Measurements from ENCODE around the gene VPS51.

VPS51 gene

DNA sequence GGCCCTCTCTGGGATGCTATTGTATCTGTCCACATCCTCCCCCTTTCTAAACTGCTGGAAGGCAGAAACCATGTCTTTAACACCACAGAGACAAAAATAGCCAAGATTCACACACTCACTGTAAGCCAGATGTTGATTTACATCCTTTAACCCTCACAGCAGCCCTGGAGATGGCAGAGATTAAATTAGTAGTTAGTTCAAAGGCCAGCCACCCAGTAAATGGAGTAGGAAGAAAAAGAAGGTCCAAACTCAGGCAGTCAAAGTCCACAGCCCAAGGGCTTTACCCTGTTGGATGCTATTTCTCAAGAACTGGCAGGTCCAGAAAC, 23.6 kb downstream of the VPS51 start:
- no peak for DNase-seq (ENCODE audit: low read depth in 2 of 2)

DNA sequence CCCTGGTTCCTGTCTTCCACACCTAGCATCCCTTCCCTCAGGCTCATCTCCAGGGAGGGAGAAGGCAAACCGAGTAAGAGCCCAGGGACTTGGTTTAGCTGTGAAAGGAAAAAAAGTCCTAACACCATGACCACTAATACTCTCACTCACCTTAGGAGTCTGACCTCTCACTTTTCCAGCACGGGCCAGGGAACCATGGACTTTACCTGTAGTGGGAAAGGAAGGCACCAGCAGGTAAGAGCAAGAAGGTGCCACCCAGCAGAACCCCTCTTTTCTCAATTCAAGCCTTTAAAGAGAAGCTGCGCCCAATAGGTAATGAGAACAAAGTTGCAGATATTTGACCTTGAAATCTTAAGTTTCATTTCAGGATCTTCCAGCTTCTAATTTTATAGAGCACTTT, 24.8 kb downstream of the VPS51 start:
- DNase-seq (ENCODE audit: low read depth in 2 of 2): no peak

DNA sequence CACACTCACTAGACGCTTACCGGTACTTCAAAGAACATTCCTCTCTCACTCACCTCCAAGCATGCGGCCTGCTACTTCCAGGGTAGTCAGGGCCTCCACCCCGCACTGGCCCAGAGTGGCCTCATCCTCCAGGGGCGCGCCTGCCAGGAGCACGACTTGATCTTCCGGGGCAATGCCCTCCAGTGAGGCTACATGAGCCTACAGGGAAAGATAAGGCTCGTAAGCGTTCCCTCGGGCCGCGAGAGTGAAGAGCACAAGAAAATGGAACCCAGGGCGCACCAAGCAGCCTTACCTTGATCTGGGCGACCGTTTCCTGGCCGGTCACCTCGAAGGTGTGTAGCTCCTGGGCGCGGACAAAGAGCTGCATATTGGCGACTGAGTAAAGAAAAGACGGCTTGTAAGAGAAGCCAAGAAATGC, 25.4 kb downstream of the VPS51 start:
- DNase-seq (ENCODE audit: low read depth in 2 of 2): no peak

DNA sequence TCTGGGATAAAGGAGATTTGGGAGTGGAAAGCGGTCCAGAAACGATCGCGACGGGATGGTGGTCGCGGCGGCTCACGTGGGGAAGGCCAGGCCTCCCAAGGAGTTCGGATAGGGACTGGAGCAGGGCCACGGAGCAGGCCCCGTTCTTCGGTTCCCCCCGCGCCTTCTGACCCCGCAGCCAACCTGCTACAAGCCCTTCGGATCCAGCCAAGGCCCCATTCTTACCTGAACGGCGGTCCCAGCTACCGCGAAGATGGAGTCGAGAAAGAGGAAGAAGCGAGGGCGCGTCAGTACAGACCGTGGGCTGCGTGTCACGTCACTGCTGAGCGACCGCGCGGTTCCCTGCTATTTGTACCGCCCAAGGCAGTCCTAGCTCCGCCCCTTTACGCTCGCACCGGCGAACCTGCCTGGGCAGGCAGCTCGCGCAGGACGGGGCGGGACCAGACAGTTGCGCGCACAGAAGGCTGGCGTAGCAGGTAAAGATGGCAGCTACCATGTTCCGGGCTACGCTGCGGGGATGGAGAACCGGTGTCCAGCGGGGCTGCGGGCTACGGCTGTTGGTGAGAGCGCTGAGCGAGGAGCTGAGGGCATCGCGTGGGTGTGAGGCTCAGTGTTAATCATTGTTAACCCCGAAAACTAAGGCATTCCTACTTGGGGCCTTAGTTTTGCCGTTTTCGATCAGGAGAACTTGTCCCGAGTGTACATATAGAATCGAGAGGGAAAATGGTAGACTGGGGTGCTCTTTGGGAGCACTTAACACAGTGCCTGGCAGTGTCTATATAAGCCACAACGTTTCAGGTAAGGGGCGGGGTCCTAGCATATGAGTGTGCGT, 26.1 kb downstream of the VPS51 start, which contains the start of the genes FAU and MRPL49:
TSS of gene FAU (minus strand) at position 270 of the 832 bp plus-strand sequence. CDS start 321 bp downstream, outside the sequence.
TSS of gene MRPL49 (plus strand) at position 457 of the 832 bp plus-strand sequence. CDS start at position 483, 26 bp downstream.
- peak; percentile 98 to 99 for DNase-seq (ENCODE audit: low read depth in 2 of 2)

DNA sequence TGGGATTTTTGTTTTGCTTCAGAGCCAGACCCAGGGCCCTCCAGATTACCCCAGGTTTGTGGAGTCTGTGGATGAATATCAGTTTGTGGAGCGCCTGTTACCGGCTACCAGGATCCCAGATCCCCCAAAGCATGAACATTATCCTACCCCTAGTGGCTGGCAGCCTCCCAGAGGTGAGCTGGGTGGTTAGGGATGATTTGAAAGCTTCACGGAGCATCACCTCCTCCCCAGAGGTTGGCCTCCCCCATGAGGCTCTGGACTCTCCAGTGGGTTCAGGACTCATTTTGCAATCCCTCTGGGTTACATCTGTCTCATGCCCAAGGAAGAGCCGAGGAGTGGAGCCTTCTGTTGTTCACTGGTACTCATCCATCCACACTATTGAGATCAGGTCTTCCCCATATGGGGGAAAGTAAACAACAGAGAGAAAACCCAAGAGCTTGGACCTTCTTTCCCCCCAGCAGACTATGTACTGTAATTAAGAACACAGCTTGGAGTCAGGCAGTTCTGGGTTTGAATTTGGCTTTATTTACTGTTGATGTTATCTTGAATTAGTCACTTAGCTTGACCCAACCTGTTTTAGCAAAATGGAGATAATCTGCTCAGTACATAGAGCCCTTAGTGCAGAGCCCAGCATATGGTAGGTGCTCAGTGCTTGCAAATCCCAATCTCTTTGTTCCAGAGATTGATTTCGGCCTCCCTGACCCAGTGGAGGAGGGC, 28.6 kb downstream of the VPS51 start:
- DNase-seq (ENCODE audit: low read depth in 2 of 2): no peak

DNA sequence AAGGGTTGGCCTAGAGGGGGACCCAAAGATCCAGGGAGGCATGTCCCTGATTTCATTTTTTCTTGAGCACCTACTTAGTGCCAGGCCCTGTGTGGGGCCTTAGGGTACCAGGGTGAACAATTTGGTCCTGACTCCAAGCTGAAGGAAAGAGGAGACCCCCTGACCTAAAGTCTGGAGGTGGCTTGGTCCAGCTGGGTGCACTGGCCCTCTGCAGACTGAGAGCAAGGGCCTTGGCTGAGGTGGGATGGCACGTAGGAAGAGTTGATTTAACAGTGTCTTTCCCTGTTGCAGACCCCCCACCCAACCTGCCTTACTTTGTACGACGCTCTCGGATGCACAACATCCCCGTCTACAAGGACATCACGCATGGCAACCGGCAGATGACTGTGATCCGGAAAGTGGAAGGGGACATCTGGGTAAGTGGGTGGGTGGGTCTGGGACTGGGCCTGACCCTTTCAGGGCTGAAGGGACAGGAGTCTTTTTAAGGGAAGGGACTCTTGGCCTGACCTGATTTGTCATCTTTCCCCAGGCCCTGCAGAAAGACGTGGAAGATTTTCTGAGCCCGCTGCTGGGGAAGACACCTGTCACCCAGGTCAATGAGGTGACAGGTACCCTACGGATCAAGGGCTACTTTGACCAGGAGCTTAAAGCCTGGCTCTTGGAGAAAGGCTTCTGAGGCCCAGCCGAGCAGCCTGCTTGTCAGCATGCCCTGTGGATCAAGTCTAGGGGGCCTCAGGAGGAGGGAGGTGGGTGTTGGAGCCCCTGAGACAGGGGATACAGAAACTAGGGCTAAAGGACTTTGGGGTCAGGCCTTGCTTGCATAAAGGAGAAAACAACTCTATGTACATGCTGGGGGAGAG, 29.4 kb downstream of the VPS51 start:
- no peak for DNase-seq (ENCODE audit: low read depth in 2 of 2)

DNA sequence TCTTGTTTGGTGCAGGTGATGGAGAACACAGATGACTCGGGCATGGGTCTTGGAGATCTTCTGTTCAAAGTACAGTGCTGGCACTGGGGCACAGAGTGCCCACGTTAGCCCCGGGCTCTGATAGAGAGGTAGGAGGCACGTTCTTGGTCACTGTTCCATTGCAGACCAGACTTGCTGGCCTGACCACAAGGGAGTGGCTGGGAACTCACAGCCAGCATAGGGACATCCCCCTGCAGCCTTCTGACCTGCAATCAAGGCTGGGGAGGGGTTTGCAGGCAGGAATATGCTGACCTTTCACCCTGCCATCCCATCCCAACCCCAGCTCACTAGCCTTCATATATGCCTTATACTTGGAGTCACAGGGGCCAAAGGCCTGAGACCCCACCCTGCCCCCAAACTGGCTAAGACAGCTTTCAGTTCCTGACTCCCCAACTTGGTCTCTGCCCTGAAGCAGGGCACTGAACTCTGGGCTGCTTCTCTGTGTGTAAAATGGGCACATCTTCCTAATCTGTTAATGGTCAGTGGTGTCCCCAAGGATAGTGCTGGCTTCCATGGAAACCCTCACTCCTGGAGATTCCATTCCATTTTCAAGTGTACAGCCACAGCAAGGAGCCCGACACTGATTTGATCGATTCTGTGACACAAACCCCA, 30.7 kb downstream of the VPS51 start:
- DNase-seq (ENCODE audit: low read depth in 2 of 2): no peak

DNA sequence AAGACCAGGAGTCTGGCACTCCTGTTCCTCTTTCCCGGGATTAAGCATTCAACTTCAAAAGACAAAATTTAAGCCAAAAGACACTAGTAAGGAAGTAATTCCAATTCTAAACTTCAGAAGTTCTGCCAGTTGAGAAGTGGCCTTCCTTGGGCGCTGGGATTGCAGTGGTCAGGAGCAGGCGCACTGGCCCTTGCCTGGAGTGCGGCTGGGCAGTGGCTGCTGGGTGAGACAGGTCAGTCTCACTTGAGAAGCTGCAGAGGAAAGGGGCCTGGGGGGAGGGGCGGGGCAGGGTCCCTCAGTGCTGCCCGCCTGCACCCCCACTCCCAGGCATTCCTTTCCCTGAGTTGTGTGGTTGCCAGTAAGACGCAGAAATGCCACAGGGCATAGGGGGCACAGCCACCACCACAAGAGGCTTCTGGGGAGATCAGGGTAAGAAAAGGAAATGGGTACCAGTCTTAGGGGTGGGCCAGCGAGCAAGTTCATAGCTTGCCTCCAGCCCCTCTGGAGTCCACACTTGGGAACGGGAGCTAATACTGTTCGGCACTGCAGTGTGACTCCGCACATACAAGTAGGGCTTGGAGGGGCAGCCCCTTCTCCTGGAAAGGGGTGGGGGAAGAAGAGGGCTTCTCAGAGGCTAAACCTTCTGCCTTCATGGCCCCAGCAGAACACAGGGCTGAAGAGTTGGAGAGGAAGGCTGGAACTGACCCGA, 31.6 kb downstream of the VPS51 start:
- DNase-seq (ENCODE audit: low read depth in 2 of 2): no peak

DNA sequence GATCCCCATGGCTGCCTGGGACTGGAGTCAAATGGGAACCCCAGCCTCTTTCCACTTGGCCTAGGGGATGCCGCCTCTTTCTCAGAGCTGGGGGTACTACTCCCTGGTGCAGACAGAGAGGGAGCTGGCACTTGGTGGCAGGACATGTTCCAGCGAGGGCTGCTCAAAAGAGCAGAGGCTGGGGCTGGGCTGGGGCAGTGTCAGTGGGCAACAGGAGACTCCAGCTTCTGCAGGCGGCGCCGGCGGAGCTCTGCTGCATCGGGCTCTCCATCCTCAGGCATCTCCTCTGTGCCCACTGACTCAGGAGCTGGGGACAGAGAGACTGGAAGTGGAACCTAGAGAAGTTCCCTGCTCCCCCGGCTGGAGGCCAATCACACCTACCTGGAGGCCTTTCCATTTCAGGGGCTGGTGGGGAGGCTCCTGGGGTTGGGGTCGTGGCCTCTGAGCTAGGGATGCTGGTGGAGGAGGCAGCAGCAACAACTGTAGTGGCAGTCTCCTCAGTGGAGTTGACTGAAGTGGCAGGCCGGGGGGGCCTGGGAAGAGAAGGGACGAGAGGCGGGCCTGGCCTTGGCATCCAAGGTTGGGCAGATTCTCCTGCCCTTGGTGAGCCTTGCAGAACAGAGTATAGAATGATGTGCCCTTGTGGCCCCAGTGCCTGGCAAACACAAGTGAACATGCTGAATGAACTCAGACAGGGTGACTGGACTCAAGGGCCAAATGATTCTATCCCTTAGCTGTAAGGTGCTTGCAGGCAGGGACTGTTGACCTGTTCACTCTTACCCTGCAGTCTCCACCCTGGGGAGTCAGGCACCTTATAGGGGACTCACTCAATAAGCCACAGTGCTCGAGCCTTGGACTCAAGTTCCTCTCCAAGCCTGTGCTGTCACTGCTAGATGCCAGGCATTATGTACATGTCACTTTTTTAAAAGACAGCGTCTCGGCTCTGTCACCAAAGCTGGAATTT, 32.5 kb downstream of the VPS51 start:
- no peak for DNase-seq (ENCODE audit: low read depth in 2 of 2)

DNA sequence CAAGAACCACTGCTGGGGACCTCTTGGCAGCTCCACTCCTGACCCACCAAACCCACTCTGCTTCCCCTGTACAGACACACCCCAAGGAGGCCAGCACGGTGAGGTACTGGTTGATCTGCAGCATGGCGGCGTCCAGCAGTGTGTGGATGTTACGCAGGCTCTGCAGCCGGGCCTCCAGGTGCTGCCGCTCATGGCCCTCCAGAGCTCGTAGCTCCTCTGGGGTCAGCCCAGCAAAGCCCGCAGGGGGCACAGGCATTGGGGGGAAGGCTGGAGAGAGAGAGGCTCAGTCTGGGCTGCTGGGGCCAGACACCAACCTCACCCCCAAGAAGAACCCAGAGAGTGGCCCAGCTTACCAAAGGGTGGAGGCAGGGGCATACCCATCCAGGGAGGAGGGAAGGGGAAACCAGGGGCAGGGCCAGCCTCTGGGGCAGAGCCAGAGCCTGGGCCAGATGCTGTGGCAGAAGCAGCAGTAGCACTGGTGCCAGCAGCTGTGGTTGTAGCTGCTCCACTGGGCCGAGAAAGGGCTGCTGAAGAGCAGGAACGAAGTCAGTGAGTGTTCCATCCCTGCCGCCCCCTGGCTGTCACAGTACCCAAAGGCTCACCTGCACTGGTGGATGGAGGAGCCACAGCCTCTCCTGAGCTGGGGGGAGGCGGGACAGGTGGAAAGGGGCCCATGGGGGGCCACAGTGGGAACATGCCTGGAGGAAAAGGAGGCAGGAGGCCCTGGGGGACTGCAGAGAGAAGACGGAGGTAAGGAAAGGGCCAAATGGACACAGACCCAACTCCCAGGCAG, 33.8 kb downstream of the VPS51 start:
- no peak for DNase-seq (ENCODE audit: low read depth in 2 of 2)

DNA sequence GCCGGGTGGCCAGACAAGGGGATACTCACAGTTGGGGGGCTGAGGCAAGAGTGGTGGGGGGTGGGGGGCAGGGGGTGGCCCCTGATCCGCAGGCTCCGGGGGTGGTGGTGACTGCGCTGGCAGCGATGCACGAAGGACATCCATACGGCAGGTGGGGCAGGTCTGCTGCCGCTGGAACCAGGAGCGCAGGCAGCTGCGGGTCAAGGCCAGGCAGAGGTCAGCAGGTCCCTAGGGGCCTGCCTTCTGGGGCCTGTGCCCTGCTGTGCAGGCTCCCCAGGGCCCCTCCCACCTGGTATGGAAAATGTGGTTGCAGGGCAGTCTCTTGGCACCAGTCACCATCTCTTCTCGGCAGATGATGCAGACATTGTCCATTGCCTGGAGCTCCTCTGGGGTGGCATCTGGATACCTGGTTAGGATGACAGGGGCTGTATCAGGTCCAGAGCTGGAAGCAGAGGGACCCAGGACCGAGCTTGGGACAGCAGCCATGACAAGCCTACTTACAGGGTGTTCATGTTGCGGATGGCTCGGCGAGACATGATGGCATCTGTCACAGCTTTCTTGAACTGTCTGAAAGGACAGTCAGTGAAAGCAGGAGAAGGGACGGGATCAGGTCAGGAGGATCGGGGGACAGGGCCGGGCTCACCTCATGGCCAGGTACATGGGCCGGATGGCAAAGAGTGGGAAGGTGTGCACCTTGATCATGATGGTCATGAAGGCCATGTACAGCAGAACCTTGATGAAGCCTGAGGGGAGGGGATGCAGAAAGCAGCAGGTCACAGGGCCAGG, 34.8 kb downstream of the VPS51 start:
- no peak for DNase-seq (ENCODE audit: low read depth in 2 of 2)

DNA sequence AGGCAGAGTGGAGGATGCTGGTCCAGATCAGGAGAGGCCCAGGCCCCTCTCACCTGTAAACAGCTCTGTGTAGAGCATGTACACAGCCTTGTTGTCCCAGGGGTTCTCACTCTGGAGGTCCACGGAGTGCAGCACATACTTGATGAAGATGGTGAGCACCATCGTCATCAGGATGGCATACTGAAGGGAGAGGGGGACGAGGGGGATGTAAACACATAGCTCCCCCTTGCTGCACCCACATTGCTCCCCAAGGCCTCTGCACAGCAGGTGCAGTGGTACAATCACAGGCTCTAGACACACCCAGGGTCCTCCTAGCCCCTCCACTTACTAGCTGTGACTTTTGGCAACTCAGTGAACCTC, 35.4 kb downstream of the VPS51 start:
- no peak for DNase-seq (ENCODE audit: low read depth in 2 of 2)

DNA sequence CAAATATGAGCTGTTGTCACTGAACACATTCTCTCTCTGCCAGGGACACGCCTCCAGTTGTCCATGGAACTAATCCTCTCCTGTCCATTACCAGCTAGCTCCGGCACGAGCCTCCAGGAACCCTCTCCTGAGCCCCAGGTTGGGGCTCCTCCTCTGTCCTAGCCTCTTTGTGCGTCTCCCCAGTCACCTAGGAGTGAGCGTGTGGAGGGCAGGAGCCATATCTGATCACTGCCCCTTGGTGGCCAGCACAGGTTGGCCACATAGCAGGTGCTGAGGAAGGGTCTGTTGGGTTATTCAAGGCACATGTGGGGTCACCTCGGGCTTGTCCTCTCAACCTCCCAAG, 35.9 kb downstream of the VPS51 start:
- DNase-seq (ENCODE audit: low read depth in 2 of 2): no peak

DNA sequence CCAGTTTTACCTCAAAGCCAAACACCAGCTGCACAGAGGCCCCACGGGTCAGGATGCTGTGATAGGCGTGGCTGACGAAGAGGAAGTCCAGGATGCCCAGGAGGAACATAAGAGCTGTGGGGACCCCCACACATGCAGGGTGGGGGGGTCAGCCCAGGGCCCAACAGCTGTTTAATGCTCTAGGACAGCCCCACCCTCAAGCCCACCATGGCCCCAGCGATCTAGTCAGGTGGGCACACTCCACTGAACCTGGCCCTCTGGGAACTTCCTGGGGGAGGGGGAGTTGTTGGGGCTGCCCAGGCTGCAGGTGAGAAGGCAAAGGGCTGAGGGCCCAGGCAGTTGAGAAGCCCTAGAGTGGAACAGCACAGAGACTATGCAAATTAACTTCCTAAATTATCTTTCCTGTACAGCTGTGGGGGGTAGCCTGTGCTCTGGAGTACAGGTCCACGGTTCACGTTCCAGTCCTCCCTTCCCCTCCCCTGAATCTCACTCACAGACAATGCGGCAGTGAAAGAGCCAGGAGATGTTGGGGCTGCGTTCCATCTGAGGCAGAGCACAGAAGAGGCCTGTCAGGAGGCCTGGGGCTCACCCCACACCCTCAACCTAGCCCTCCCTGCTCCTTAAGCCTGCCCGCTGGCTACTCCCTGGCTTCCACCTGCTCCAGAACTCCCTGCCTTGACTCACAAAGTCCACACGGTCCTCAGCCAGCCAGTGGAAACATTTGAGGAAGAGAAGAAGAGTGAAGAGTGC, 36.4 kb downstream of the VPS51 start:
- DNase-seq (ENCODE audit: low read depth in 2 of 2): no peak

DNA sequence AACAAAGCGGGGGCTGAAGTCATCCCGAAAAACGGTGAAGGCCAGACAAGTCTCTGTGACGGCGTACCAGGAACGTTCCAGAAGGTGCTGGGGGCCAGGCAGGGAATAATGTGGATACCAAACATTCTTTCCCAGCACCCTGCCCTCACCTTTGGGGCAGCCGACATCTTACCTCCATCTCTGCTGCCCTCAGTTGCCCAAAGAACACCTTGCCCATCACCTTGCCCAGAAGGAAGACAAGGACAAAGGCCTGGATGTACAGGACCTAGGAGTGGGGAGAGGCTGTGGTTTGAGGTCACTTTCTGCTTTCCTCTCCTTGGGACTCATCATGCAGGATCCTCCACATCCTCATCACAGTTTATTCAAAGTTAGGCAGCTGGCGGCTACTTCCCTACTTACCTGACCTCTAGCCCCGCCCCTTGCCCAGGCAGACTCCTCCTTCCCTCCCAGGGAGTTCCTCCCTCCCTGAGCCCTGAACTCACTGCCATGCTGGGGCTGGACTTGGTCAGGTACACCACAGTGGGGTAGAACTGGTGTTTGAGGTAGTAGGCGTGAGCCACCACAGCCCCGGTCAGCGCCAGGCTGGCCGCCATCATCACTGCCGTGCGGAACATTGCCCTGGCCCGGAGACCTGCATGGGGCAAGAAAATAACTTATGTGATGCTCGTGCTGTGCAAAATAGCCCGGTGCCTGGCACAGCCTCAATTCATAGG, 37.1 kb downstream of the VPS51 start:
- DNase-seq (ENCODE audit: low read depth in 2 of 2): peak in 1 of 2 donors; percentile 66

DNA sequence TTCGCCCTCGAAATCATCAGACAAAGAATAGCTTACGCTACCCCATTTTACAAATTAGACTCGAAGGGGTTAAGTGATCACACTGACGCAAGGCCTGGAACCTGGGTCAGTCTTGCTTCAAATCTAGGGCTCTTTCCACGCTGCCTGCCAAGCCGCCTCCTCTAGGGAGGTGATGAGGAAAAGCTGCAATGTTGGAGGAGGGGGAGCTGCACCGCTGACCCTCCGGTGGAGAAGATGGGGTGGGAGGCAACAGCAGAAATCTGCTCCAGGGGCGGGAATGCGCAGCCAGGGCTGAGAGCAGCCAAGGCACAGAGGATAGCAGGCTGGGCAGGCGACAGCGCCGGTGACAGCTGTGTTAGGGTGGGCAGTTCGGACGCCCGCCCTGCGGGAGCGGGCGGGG, 37.7 kb downstream of the VPS51 start:
- DNase-seq (ENCODE audit: low read depth in 2 of 2): no peak
